ENCODE measurements around the gene ZNF25.
A peak's percentile ranks its signal among the peaks of the same experiment; 100 is the strongest.
"Not testable (repeated sequence)": the region's sequence is repeated elsewhere in the genome, so short reads cannot be mapped to it uniquely, and the experiment has no call there.

ZNF25 gene

DNA sequence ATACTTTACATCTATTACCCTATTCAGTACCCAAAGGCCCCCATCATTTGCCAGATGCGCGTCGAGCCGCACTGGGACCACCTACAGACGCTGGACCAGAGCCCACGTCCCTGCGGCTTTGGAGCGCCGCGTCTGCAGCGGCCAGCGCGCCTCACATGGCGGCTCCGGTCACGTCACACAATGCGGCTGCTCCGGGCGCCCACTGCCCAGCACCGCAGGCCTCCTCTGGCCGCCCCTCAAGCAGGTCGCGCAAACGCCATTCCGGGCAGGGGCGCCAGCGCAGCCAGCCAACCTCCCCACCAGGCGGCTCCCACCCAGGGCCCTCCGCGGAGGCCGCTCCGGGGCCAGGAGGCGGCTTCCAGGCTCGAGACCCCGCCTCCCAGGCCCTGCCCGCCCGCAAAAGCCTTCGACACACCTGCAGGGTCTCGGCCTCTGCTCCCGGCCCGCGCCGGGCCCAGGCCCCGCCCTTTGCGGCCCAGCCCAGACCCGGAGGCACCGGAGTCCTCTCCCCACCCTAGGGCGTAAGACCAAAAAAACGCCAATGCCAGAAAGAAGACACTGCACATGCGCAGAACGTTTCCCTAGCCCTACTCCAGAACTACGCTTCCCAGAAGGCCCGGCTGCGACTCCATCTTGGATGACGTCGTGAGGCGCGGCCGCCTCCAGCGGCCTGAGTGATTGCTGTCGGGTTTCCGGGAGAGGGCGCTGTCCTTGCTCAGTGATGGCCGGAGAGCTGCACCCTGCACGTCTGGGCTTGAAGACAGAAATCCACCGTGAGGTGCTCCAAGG lies at the start of gene ZNF25:
TSS of gene ZNF25 (minus strand) at position 557 of the 789 bp plus-strand sequence. CDS start 4,925 bp downstream, outside the sequence.
- Histone ChIP-seq H3K9ac (ENCODE audit: insufficient read length, low read depth) (peak within 1 kb of the TSS; percentile 85), H3K36me3 (ENCODE audit: insufficient read depth, insufficient read length, low read length) (no peaks in the 10 kb centered on the region), H3K4me3 (ENCODE audit: insufficient read length, low read depth) (peak within 1 kb of the TSS; percentile 65), H3K27me3 (ENCODE audit: insufficient read depth, insufficient read length) (no peaks in the 10 kb centered on the region), H3K4me1 (ENCODE audit: insufficient read depth, insufficient read length) (no peaks in the 10 kb centered on the region), H3K9me3 (ENCODE audit: insufficient read depth, low read length) (no peaks in the 10 kb centered on the region)
- DNase-seq (ENCODE audit: low read depth, low spot score) = peak; percentile 95
- TF ChIP-seq YY1 (IDR thresholded peaks at IDR 0.05; ENCODE audit: insufficient read depth, insufficient read length) (peak; percentile 95), ZNF274 (IDR thresholded peaks at IDR 0.05; ENCODE audit: low read depth, low read length) (no peak), SUZ12 (IDR thresholded peaks at IDR 0.05; ENCODE audit: extremely low read depth, insufficient read depth, insufficient read length) (no peak)

- TF ChIP-seq YY1 (IDR thresholded peaks at IDR 0.05; ENCODE audit: insufficient read depth, insufficient read length) = no peak
- TF ChIP-seq SUZ12 (IDR thresholded peaks at IDR 0.05; ENCODE audit: extremely low read depth, insufficient read depth, insufficient read length) = no peak
- TF ChIP-seq ZNF274 (IDR thresholded peaks at IDR 0.05; ENCODE audit: low read depth, low read length) = no peak
- H3K27me3 ChIP-seq (ENCODE audit: insufficient read depth, insufficient read length) = no peaks in the 10 kb centered on the region
- peaks cover 28% of the 10 kb centered on the region for H3K36me3 ChIP-seq (ENCODE audit: insufficient read depth, insufficient read length, low read length)
- H3K9ac ChIP-seq (ENCODE audit: insufficient read length, low read depth) = no peak overlapping the region
- H3K4me3 ChIP-seq (ENCODE audit: insufficient read length, low read depth) = no peak overlapping the region
- DNase-seq (ENCODE audit: low read depth, low spot score) = no peak
- H3K4me1 ChIP-seq (ENCODE audit: insufficient read depth, insufficient read length) = no peaks in the 10 kb centered on the region
- H3K9me3 ChIP-seq (ENCODE audit: insufficient read depth, low read length) = no peaks in the 10 kb centered on the region
These were observed 48.8 kb upstream of the ZNF25 start for GRCh38 chr10:38025283-38025682.

DNA sequence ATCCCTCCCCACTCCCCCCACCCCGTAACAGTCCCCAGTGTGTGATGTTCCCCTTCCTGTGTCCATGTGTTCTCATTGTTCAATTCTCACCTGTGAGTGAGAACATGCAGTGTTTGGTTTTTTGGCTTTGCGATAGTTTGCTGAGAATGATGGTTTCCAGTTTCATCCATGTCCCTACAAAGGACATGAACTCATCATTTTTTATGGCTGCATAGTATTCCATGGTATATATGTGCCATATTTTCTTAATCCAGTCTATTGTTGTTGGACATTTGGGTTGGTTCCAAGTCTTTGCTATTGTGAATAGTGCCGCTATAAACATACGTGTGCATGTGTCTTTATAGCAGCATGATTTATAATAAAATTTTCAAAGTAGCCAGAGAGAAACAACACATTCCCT lies 42.7 kb upstream of the ZNF25 start:
- H3K4me1 ChIP-seq (ENCODE audit: insufficient read depth, insufficient read length); H3K4me3 ChIP-seq (ENCODE audit: insufficient read length, low read depth); H3K9ac ChIP-seq (ENCODE audit: insufficient read length, low read depth); H3K9me3 ChIP-seq (ENCODE audit: insufficient read depth, low read length); H3K27me3 ChIP-seq (ENCODE audit: insufficient read depth, insufficient read length); DNase-seq (ENCODE audit: low read depth, low spot score): not testable (repeated sequence)
- peaks cover 49% of the 10 kb centered on the region for H3K36me3 ChIP-seq (ENCODE audit: insufficient read depth, insufficient read length, low read length)

- no peak overlapping the region for H3K9ac ChIP-seq (ENCODE audit: insufficient read length, low read depth)
- peaks cover 61% of the 10 kb centered on the region for H3K36me3 ChIP-seq (ENCODE audit: insufficient read depth, insufficient read length, low read length)
- no peak for TF ChIP-seq YY1 (IDR thresholded peaks at IDR 0.05; ENCODE audit: insufficient read depth, insufficient read length)
- TF ChIP-seq SUZ12 (IDR thresholded peaks at IDR 0.05; ENCODE audit: extremely low read depth, insufficient read depth, insufficient read length) = no peak
- no peak for TF ChIP-seq ZNF274 (IDR thresholded peaks at IDR 0.05; ENCODE audit: low read depth, low read length)
- DNase-seq (ENCODE audit: low read depth, low spot score) = no peak
- H3K4me3 ChIP-seq (ENCODE audit: insufficient read length, low read depth) = no peak overlapping the region
- no peaks in the 10 kb centered on the region for H3K27me3 ChIP-seq (ENCODE audit: insufficient read depth, insufficient read length)
- H3K9me3 ChIP-seq (ENCODE audit: insufficient read depth, low read length) = no peaks in the 10 kb centered on the region
- no peaks in the 10 kb centered on the region for H3K4me1 ChIP-seq (ENCODE audit: insufficient read depth, insufficient read length)
These were observed 39.9 kb upstream of the ZNF25 start for GRCh38 chr10:38016354-38016753.

GRCh38 chr10:38010119-38010903 lies 33.9 kb upstream of the ZNF25 start, which contains the start of gene ZNF33A:
Gene ZNF33A, plus strand, starts transcription at chr10:38010675. Its CDS starts 1,667 bp downstream, at chr10:38012342.
- no peaks in the 10 kb centered on the region for H3K9me3 ChIP-seq (ENCODE audit: insufficient read depth, low read length)
- H3K4me3 ChIP-seq (ENCODE audit: insufficient read length, low read depth) = peak within 1 kb of the TSS; percentile 58
- H3K9ac ChIP-seq (ENCODE audit: insufficient read length, low read depth) = peak within 1 kb of the TSS; percentile 87
- H3K27me3 ChIP-seq (ENCODE audit: insufficient read depth, insufficient read length) = no peaks in the 10 kb centered on the region
- H3K4me1 ChIP-seq (ENCODE audit: insufficient read depth, insufficient read length) = no peaks in the 10 kb centered on the region
- DNase-seq (ENCODE audit: low read depth, low spot score) = peak; percentile 75
- TF ChIP-seq SUZ12 (IDR thresholded peaks at IDR 0.05; ENCODE audit: extremely low read depth, insufficient read depth, insufficient read length) (no peak), ZNF274 (IDR thresholded peaks at IDR 0.05; ENCODE audit: low read depth, low read length) (no peak), YY1 (IDR thresholded peaks at IDR 0.05; ENCODE audit: insufficient read depth, insufficient read length) (no peak)
- H3K36me3 ChIP-seq (ENCODE audit: insufficient read depth, insufficient read length, low read length) = peaks cover 23% of the 10 kb centered on the region

DNA sequence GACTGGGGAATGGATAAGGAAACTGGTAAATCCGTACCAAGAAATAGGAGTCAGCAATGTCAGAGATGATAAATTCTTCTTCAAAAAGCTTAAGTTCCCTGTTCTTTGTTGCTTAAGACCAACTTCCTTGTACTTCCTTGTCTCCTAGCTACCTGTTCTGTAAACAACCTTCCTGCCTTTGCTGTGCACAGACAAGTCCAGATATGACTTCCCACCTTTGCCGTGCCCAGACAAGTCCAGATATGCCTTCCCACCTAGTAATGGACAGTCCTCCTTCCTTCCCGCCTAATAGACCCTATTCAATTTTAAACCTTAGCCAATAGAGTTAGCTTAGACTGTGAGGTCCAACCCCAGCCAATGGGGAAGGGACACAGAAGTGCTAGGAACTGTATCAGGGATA lies 31.5 kb upstream of the ZNF25 start:
- no peak for DNase-seq (ENCODE audit: low read depth, low spot score)
- no peaks in the 10 kb centered on the region for H3K4me1 ChIP-seq (ENCODE audit: insufficient read depth, insufficient read length)
- TF ChIP-seq ZNF274 (IDR thresholded peaks at IDR 0.05; ENCODE audit: low read depth, low read length) = no peak
- TF ChIP-seq YY1 (IDR thresholded peaks at IDR 0.05; ENCODE audit: insufficient read depth, insufficient read length) = no peak
- no peak for TF ChIP-seq SUZ12 (IDR thresholded peaks at IDR 0.05; ENCODE audit: extremely low read depth, insufficient read depth, insufficient read length)

GRCh38 chr10:38007551-38007950 lies 31.1 kb upstream of the ZNF25 start:
- H3K9me3 ChIP-seq (ENCODE audit: insufficient read depth, low read length) = no peaks in the 10 kb centered on the region
- peaks cover 3% of the 10 kb centered on the region for H3K36me3 ChIP-seq (ENCODE audit: insufficient read depth, insufficient read length, low read length)
- no peak for TF ChIP-seq SUZ12 (IDR thresholded peaks at IDR 0.05; ENCODE audit: extremely low read depth, insufficient read depth, insufficient read length)
- no peak for TF ChIP-seq ZNF274 (IDR thresholded peaks at IDR 0.05; ENCODE audit: low read depth, low read length)
- no peak for TF ChIP-seq YY1 (IDR thresholded peaks at IDR 0.05; ENCODE audit: insufficient read depth, insufficient read length)

More for the DNA sequence above, 31.5 kb upstream of the ZNF25 start:
- H3K9me3 ChIP-seq (ENCODE audit: insufficient read depth, low read length) = no peaks in the 10 kb centered on the region
- H3K36me3 ChIP-seq (ENCODE audit: insufficient read depth, insufficient read length, low read length) = peaks cover 7% of the 10 kb centered on the region
- H3K27me3 ChIP-seq (ENCODE audit: insufficient read depth, insufficient read length) = no peaks in the 10 kb centered on the region
- H3K9ac ChIP-seq (ENCODE audit: insufficient read length, low read depth) = no peak overlapping the region
- H3K4me3 ChIP-seq (ENCODE audit: insufficient read length, low read depth) = no peak overlapping the region

More at GRCh38 chr10:38007551-38007950, 31.1 kb upstream of the ZNF25 start:
- H3K4me1 ChIP-seq (ENCODE audit: insufficient read depth, insufficient read length) = no peaks in the 10 kb centered on the region
- H3K9ac ChIP-seq (ENCODE audit: insufficient read length, low read depth) = no peak overlapping the region
- no peak for DNase-seq (ENCODE audit: low read depth, low spot score)
- no peak overlapping the region for H3K4me3 ChIP-seq (ENCODE audit: insufficient read length, low read depth)
- H3K27me3 ChIP-seq (ENCODE audit: insufficient read depth, insufficient read length) = no peaks in the 10 kb centered on the region

Measured in NT2/D1 (cell line).